ENCODE data around the gene STK11IP. TPM values are rescaled to one million over a fixed set of nuclear protein-coding genes. Genes with fewer than 3 reads are reported as not detected.

The STK11IP gene
- total and polyA plus RNA-seq, 9 donors: 12.7 to 23.8 (median 18.9) TPM

GRCh38 chr2:219554350-219554749, 43.3 kb upstream of the STK11IP start:
- Histone ChIP-seq H3K4me1 (ENCODE audit: control insufficient read depth, insufficient read depth, low read length) (peaks cover 26% of the 10 kb centered on the region), H3K4me3 (ENCODE audit: low read length) (no peak overlapping the region), H3K36me3 (ENCODE audit: control insufficient read depth, insufficient read depth, low read length) (peaks cover 49% of the 10 kb centered on the region), H3K9me3 (replicated peaks; ENCODE audit: control insufficient read depth, low read depth, low read length) (no peaks in the 10 kb centered on the region), H3K27ac (ENCODE audit: low read length) (no peak overlapping the region), H3K27me3 (ENCODE audit: control insufficient read depth, insufficient read depth, low read length) (peaks cover 31% of the 10 kb centered on the region)
- 89% methylated on average over 10 of the region's 15 CpGs for whole genome bisulfite sequencing (ENCODE audit: insufficient coverage)
- no peak for DNase-seq

- DNase-seq: no peak
- 95% methylated on average over 20 of the region's 20 CpGs for WGBS (ENCODE audit: insufficient coverage)
- H3K27ac ChIP-seq (ENCODE audit: low read length): no peak overlapping the region
Measured at GRCh38 chr2:219555956-219556355, 41.7 kb upstream of the STK11IP start.

GRCh38 chr2:219556413-219556812, 41.2 kb upstream of the STK11IP start:
- WGBS (ENCODE audit: insufficient coverage): 91% methylated on average over 19 of the region's 19 CpGs
- DNase-seq: no peak
- Histone ChIP-seq H3K36me3 (ENCODE audit: control insufficient read depth, insufficient read depth, low read length) (peaks cover 46% of the 10 kb centered on the region), H3K27ac (ENCODE audit: low read length) (no peak overlapping the region), H3K27me3 (ENCODE audit: control insufficient read depth, insufficient read depth, low read length) (peaks cover 23% of the 10 kb centered on the region), H3K4me3 (ENCODE audit: low read length) (no peak overlapping the region), H3K9me3 (replicated peaks; ENCODE audit: control insufficient read depth, low read depth, low read length) (no peaks in the 10 kb centered on the region), H3K4me1 (ENCODE audit: control insufficient read depth, insufficient read depth, low read length) (peaks cover 21% of the 10 kb centered on the region)

More at GRCh38 chr2:219555956-219556355, 41.7 kb upstream of the STK11IP start:
- peaks cover 44% of the 10 kb centered on the region for H3K36me3 ChIP-seq (ENCODE audit: control insufficient read depth, insufficient read depth, low read length)
- H3K4me1 ChIP-seq (ENCODE audit: control insufficient read depth, insufficient read depth, low read length): peaks cover 24% of the 10 kb centered on the region
- peaks cover 26% of the 10 kb centered on the region for H3K27me3 ChIP-seq (ENCODE audit: control insufficient read depth, insufficient read depth, low read length)
- H3K4me3 ChIP-seq (ENCODE audit: low read length): no peak overlapping the region
- no peaks in the 10 kb centered on the region for H3K9me3 ChIP-seq (replicated peaks; ENCODE audit: control insufficient read depth, low read depth, low read length)

- Histone ChIP-seq H3K27me3 (ENCODE audit: control insufficient read depth, insufficient read depth, low read length) (peaks cover 14% of the 10 kb centered on the region), H3K4me3 (ENCODE audit: low read length) (no peak overlapping the region), H3K36me3 (ENCODE audit: control insufficient read depth, insufficient read depth, low read length) (peaks cover 53% of the 10 kb centered on the region), H3K4me1 (ENCODE audit: control insufficient read depth, insufficient read depth, low read length) (peaks cover 21% of the 10 kb centered on the region), H3K27ac (ENCODE audit: low read length) (no peak overlapping the region), H3K9me3 (replicated peaks; ENCODE audit: control insufficient read depth, low read depth, low read length) (no peaks in the 10 kb centered on the region)
- WGBS (ENCODE audit: insufficient coverage): 87% methylated on average over 21 of the region's 21 CpGs
- DNase-seq: no peak
Measured at GRCh38 chr2:219557320-219557719, 40.3 kb upstream of the STK11IP start.

GRCh38 chr2:219557791-219558785, 39.6 kb upstream of the STK11IP start:
- Histone ChIP-seq H3K4me3 (ENCODE audit: low read length) (no peak overlapping the region), H3K27ac (ENCODE audit: low read length) (no peak overlapping the region), H3K27me3 (ENCODE audit: control insufficient read depth, insufficient read depth, low read length) (peaks cover 7% of the 10 kb centered on the region), H3K4me1 (ENCODE audit: control insufficient read depth, insufficient read depth, low read length) (peaks cover 21% of the 10 kb centered on the region), H3K36me3 (ENCODE audit: control insufficient read depth, insufficient read depth, low read length) (peaks cover 61% of the 10 kb centered on the region), H3K9me3 (replicated peaks; ENCODE audit: control insufficient read depth, low read depth, low read length) (no peaks in the 10 kb centered on the region)
- 97% methylated on average over 18 of the region's 25 CpGs for WGBS (ENCODE audit: insufficient coverage)
- no peak for DNase-seq

GRCh38 chr2:219559156-219559915, 38.3 kb upstream of the STK11IP start:
- H3K4me3 ChIP-seq (ENCODE audit: low read length): no peak overlapping the region
- no peaks in the 10 kb centered on the region for H3K9me3 ChIP-seq (replicated peaks; ENCODE audit: control insufficient read depth, low read depth, low read length)
- peaks cover 2% of the 10 kb centered on the region for H3K27me3 ChIP-seq (ENCODE audit: control insufficient read depth, insufficient read depth, low read length)
- no peak for DNase-seq
- 92% methylated on average over 8 of the region's 20 CpGs for WGBS (ENCODE audit: insufficient coverage)
- H3K36me3 ChIP-seq (ENCODE audit: control insufficient read depth, insufficient read depth, low read length): peaks cover 74% of the 10 kb centered on the region
- H3K4me1 ChIP-seq (ENCODE audit: control insufficient read depth, insufficient read depth, low read length): peaks cover 21% of the 10 kb centered on the region
- H3K27ac ChIP-seq (ENCODE audit: low read length): no peak overlapping the region

GRCh38 chr2:219560037-219560892, 37.4 kb upstream of the STK11IP start:
- Histone ChIP-seq H3K27me3 (ENCODE audit: control insufficient read depth, insufficient read depth, low read length) (peaks cover 2% of the 10 kb centered on the region), H3K9me3 (replicated peaks; ENCODE audit: control insufficient read depth, low read depth, low read length) (no peaks in the 10 kb centered on the region), H3K27ac (ENCODE audit: low read length) (no peak overlapping the region), H3K4me3 (ENCODE audit: low read length) (no peak overlapping the region), H3K36me3 (ENCODE audit: control insufficient read depth, insufficient read depth, low read length) (peaks cover 78% of the 10 kb centered on the region), H3K4me1 (ENCODE audit: control insufficient read depth, insufficient read depth, low read length) (peaks cover 21% of the 10 kb centered on the region)
- no peak for DNase-seq
- 38% methylated on average over 4 of the region's 8 CpGs for WGBS (ENCODE audit: insufficient coverage)

GRCh38 chr2:219560893-219561178, 36.8 kb upstream of the STK11IP start:
- H3K4me1 ChIP-seq (ENCODE audit: control insufficient read depth, insufficient read depth, low read length): peaks cover 26% of the 10 kb centered on the region
- H3K9me3 ChIP-seq (replicated peaks; ENCODE audit: control insufficient read depth, low read depth, low read length): no peaks in the 10 kb centered on the region
- no peak for DNase-seq
- H3K4me3 ChIP-seq (ENCODE audit: low read length): no peak overlapping the region
- WGBS (ENCODE audit: insufficient coverage): 80% methylated on average over 3 of the region's 3 CpGs
- no peaks in the 10 kb centered on the region for H3K27me3 ChIP-seq (ENCODE audit: control insufficient read depth, insufficient read depth, low read length)
- no peak overlapping the region for H3K27ac ChIP-seq (ENCODE audit: low read length)
- peaks cover 78% of the 10 kb centered on the region for H3K36me3 ChIP-seq (ENCODE audit: control insufficient read depth, insufficient read depth, low read length)

- Histone ChIP-seq H3K9me3 (replicated peaks; ENCODE audit: control insufficient read depth, low read depth, low read length) (no peaks in the 10 kb centered on the region), H3K36me3 (ENCODE audit: control insufficient read depth, insufficient read depth, low read length) (peaks cover 80% of the 10 kb centered on the region), H3K4me1 (ENCODE audit: control insufficient read depth, insufficient read depth, low read length) (peaks cover 26% of the 10 kb centered on the region), H3K4me3 (ENCODE audit: low read length) (no peak overlapping the region), H3K27ac (ENCODE audit: low read length) (no peak overlapping the region), H3K27me3 (ENCODE audit: control insufficient read depth, insufficient read depth, low read length) (no peaks in the 10 kb centered on the region)
- DNase-seq: no peak
- 64% methylated on average over 18 of the region's 24 CpGs for WGBS (ENCODE audit: insufficient coverage)
Measured at GRCh38 chr2:219561179-219562048, 36.2 kb upstream of the STK11IP start.
